ENCODE data around the gene PLD6. TPM values are rescaled to one million over a fixed set of nuclear protein-coding genes. Genes with fewer than 3 reads are reported as not detected.

The PLD6 gene
- polyA plus RNA-seq, 1 donor (not counting 4 experiments of a cell fraction or from before 2014, with no cell fraction given) = 1.6 TPM

DNA sequence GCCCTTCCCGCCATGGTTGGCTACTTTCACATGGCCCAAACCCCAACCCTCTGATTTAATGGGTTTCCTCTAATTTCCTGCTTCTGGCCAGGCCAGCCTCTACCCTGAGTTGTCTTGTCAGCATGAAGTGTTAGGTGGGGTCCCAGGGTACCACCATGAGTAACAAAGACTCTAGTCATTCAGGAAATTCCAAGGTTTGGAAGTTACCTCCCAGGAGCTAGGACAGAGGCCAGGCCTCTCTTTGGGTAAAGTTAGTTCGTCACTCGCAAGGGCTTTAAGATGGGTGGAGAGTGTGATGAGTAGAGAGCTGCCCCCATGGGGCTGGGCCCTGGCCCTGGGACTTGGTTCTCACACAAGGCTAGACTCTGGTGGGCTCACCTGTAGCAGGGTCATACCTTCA, 54.6 kb downstream of the PLD6 start:
- peaks cover 40 to 51% of the 10 kb centered on the region in 2 experiments for H3K36me3 ChIP-seq (ENCODE audit: control insufficient read depth in 2 of 2, extremely low read depth in 1 of 2, insufficient read depth in 2 of 2, low read length in 2 of 2)
- peak overlapping the region in 2 of 3 experiments; percentile 12 to 18 for H3K4me3 ChIP-seq (ENCODE audit: control insufficient read depth in 2 of 3, extremely low read depth in 1 of 3, insufficient read depth in 2 of 3, low read depth in 1 of 3, low read length in 3 of 3)
- DNase-seq (ENCODE audit: low read depth, low spot score) = no peak
- H3K4me2 ChIP-seq (ENCODE audit: control insufficient read depth, extremely low read depth, insufficient read depth, low read depth, low read length) = peak overlapping the region; percentile 65
- no peak overlapping the region for H2AFZ ChIP-seq (ENCODE audit: control insufficient read depth, low read length)
- peak overlapping the region; percentile 92 for H3K27ac ChIP-seq (ENCODE audit: control insufficient read depth, insufficient read depth, low read length)
- H3K9me3 ChIP-seq (ENCODE audit: control insufficient read depth, low read depth, low read length) = no peaks in the 10 kb centered on the region
- no peaks in the 10 kb centered on the region for H3K79me2 ChIP-seq (ENCODE audit: control insufficient read depth, insufficient read depth, low read length)
- peaks cover 6% of the 10 kb centered on the region for H4K20me1 ChIP-seq (ENCODE audit: control insufficient read depth, extremely low read depth, insufficient read depth, low read length)
- peak overlapping the region; percentile 60 for H3K9ac ChIP-seq (ENCODE audit: control insufficient read depth, extremely low read depth, insufficient read depth, low read length)
- H3K4me1 ChIP-seq (ENCODE audit: control insufficient read depth, extremely low read depth, insufficient read depth, low read length) = peaks cover 54% of the 10 kb centered on the region
- peaks cover 7% of the 10 kb centered on the region for H3K9me1 ChIP-seq (ENCODE audit: control insufficient read depth, extremely low read depth, insufficient read depth, low read length)
- FAIRE-seq = peak; percentile 39
- H3K27me3 ChIP-seq (ENCODE audit: control insufficient read depth, extremely low read depth, insufficient read depth, low read length) = no peaks in the 10 kb centered on the region
- TF ChIP-seq EZH2 (IDR thresholded peaks at IDR 0.05; ENCODE audit: low read length) = no peak
- TF ChIP-seq, protein P1, sequence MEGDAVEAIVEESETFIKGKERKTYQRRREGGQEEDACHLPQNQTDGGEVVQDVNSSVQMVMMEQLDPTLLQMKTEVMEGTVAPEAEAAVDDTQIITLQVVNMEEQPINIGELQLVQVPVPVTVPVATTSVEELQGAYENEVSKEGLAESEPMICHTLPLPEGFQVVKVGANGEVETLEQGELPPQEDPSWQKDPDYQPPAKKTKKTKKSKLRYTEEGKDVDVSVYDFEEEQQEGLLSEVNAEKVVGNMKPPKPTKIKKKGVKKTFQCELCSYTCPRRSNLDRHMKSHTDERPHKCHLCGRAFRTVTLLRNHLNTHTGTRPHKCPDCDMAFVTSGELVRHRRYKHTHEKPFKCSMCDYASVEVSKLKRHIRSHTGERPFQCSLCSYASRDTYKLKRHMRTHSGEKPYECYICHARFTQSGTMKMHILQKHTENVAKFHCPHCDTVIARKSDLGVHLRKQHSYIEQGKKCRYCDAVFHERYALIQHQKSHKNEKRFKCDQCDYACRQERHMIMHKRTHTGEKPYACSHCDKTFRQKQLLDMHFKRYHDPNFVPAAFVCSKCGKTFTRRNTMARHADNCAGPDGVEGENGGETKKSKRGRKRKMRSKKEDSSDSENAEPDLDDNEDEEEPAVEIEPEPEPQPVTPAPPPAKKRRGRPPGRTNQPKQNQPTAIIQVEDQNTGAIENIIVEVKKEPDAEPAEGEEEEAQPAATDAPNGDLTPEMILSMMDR (optimal IDR thresholded peaks at IDR 0.05 in 1 of 3, IDR thresholded peaks at IDR 0.05 in 1 of 3, conservative IDR thresholded peaks at IDR 0.05 in 1 of 3; ENCODE audit: extremely low read depth in 1 of 3, insufficient read depth in 2 of 3, low read length in 3 of 3) = no peak
- dilution Hi-C loops (cut with MboI; ENCODE audit: extremely low pct_ligation_motif_present, low sequenced_read_pairs) = no loop called here

GRCh38 chr17:17151055-17151454, 55.1 kb downstream of the PLD6 start:
- dilution Hi-C loops (cut with MboI; ENCODE audit: extremely low pct_ligation_motif_present, low sequenced_read_pairs) = no loop called here

More at GRCh38 chr17:17151055-17151454, 55.1 kb downstream of the PLD6 start:
- peak overlapping the region; percentile 65 for H3K4me2 ChIP-seq (ENCODE audit: control insufficient read depth, extremely low read depth, insufficient read depth, low read depth, low read length)
- no peak overlapping the region for H2AFZ ChIP-seq (ENCODE audit: control insufficient read depth, low read length)
- peak overlapping the region in 1 of 3 experiments; percentile 18 for H3K4me3 ChIP-seq (ENCODE audit: control insufficient read depth in 2 of 3, extremely low read depth in 1 of 3, insufficient read depth in 2 of 3, low read depth in 1 of 3, low read length in 3 of 3)
- H3K27ac ChIP-seq (ENCODE audit: control insufficient read depth, insufficient read depth, low read length) = peak overlapping the region; percentile 92
- H3K9me3 ChIP-seq (ENCODE audit: control insufficient read depth, low read depth, low read length) = no peaks in the 10 kb centered on the region
- DNase-seq (ENCODE audit: low read depth, low spot score) (no peak), FAIRE-seq (peak; percentile 71)
- H3K36me3 ChIP-seq (ENCODE audit: control insufficient read depth in 2 of 2, extremely low read depth in 1 of 2, insufficient read depth in 2 of 2, low read length in 2 of 2) = peaks cover 45 to 54% of the 10 kb centered on the region in 2 experiments
- no peaks in the 10 kb centered on the region for H3K27me3 ChIP-seq (ENCODE audit: control insufficient read depth, extremely low read depth, insufficient read depth, low read length)
- TF ChIP-seq EZH2 (IDR thresholded peaks at IDR 0.05; ENCODE audit: low read length) = no peak
- TF ChIP-seq, protein P1 (optimal IDR thresholded peaks at IDR 0.05 in 1 of 3, IDR thresholded peaks at IDR 0.05 in 1 of 3, conservative IDR thresholded peaks at IDR 0.05 in 1 of 3; ENCODE audit: extremely low read depth in 1 of 3, insufficient read depth in 2 of 3, low read length in 3 of 3) = no peak
- peak overlapping the region; percentile 60 for H3K9ac ChIP-seq (ENCODE audit: control insufficient read depth, extremely low read depth, insufficient read depth, low read length)
- peaks cover 5% of the 10 kb centered on the region for H4K20me1 ChIP-seq (ENCODE audit: control insufficient read depth, extremely low read depth, insufficient read depth, low read length)
- H3K4me1 ChIP-seq (ENCODE audit: control insufficient read depth, extremely low read depth, insufficient read depth, low read length) = peaks cover 49% of the 10 kb centered on the region
- H3K79me2 ChIP-seq (ENCODE audit: control insufficient read depth, insufficient read depth, low read length) = no peaks in the 10 kb centered on the region
- peaks cover 4% of the 10 kb centered on the region for H3K9me1 ChIP-seq (ENCODE audit: control insufficient read depth, extremely low read depth, insufficient read depth, low read length)

Small RNAs within 50 kb of the gene (small RNA-seq; reads per million reads assigned to genes)
- 0 reads per million in 3 experiments for gene RNU6-767P (ENCODE audit: insufficient read length in 3 of 3, low read depth in 3 of 3, low replicate concordance in 1 of 3)

Other genes with a start within 250 kb of the PLD6 start
- gene TNFRSF13B, start 234.2 kb downstream of the PLD6 start, polyA plus RNA-seq = 0.09 TPM in 1 of 3 replicates, not detected in the others
- gene MPRIP, start 163.9 kb downstream of the PLD6 start, polyA plus RNA-seq = 76.4 to 113 TPM (median 93.2 TPM) in 3 replicates
- gene FLCN, start 30.8 kb upstream of the PLD6 start, polyA plus RNA-seq = 12.3 to 19.6 TPM (median 12.5 TPM) in 3 replicates
- 52.4 to 89.7 TPM (median 71.3 TPM) in 3 replicates for gene COPS3, start 74.9 kb upstream of the PLD6 start, polyA plus RNA-seq
- gene NT5M, start 97.0 kb upstream of the PLD6 start, polyA plus RNA-seq = 0.16 to 0.36 TPM (median 0.20 TPM) in 3 replicates